ENCODE results near the gene CNKSR2. TPM values are rescaled to one million over a fixed set of nuclear protein-coding genes. Genes with fewer than 3 reads are reported as not detected.
A peak's percentile ranks its signal among the peaks of the same experiment; 100 is the strongest.

Gene CNKSR2
- 1 to 10 TPM; 1.1 to 3.6 (median 2.2) TPM for total RNA-seq

DNA sequence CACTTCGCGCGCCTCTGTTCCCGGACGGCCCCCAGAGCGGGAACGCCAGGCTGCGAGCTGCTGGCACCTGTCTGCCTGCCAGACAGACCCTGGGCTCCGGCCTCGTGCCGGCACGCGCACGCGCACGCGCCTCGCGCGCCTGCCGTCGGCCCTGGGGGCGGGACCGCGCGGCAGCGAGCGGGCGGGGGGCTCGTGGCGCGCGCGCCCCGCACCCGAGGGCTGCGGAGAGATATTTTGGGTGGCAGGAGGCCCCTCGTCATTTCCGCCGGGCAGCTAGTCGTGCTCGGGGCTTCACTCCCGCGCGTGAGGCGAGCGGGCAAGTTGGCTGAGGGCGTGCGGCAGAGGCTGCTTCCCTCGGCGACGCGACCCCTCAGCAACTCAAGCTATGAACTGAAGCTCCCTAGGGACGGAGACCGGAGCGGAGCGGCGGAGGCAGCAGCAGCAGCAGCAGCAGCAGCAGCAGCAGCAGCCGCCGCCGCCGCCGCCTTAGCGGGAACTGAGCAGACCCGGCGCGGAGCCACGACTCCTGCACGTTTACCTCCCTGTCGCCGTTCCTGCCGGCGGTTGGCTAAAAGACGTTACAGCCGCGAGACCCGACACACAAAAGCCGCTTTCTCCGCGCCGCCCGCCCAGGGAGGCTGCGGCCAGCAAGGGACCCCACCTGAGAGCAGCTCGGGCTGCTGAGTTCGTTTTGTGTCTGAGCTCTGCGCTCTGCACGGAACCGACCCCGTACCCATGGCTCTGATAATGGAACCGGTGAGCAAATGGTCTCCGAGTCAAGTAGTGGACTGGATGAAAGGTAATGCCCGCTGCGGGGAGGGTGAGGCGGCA, at the start of gene CNKSR2:
CNKSR2 (plus strand) TSS at position 256 of the 831 bp plus-strand sequence; CDS start at position 736, 480 bp downstream.
- H3K4me3 ChIP-seq (ENCODE audit: low read depth, poor library complexity, severe bottlenecking), result peak within 1 kb of the TSS; percentile 23
- no peak for TF ChIP-seq POLR2A (IDR thresholded peaks at IDR 0.05)
- TF ChIP-seq, protein P1, sequence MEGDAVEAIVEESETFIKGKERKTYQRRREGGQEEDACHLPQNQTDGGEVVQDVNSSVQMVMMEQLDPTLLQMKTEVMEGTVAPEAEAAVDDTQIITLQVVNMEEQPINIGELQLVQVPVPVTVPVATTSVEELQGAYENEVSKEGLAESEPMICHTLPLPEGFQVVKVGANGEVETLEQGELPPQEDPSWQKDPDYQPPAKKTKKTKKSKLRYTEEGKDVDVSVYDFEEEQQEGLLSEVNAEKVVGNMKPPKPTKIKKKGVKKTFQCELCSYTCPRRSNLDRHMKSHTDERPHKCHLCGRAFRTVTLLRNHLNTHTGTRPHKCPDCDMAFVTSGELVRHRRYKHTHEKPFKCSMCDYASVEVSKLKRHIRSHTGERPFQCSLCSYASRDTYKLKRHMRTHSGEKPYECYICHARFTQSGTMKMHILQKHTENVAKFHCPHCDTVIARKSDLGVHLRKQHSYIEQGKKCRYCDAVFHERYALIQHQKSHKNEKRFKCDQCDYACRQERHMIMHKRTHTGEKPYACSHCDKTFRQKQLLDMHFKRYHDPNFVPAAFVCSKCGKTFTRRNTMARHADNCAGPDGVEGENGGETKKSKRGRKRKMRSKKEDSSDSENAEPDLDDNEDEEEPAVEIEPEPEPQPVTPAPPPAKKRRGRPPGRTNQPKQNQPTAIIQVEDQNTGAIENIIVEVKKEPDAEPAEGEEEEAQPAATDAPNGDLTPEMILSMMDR (IDR thresholded peaks at IDR 0.05), result no peak
- no peak for DNase-seq (ENCODE audit: low spot score in 2 of 2)
- WGBS, 2 donors, result 0 to 58% methylated on average over 1 to 45 of the region's 94 CpGs
- intact Hi-C loops (cut with DNase I; ENCODE audit: low total_unique reads), result no loop called here

DNA sequence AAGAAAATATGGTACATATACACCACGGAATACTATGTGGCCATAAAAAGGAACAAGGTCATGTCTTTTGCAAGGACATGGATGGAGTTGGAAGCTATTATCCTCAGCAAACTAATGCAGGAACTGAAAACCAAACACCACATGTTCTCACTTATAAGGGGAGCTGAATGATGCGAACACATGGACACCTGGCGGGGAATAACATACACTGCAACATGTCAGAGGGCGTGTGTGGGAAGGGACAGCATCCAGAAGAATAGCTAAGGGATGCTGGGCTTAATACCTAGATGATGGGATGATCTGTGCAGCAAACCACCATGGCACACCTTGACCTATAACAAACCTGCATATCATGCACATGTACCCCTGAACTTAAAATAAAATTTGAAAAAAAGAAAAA, 19.5 kb upstream of the CNKSR2 start:
- intact Hi-C loops (cut with DNase I; ENCODE audit: low total_unique reads), result no loop called here
- no peak for DNase-seq (ENCODE audit: low spot score in 2 of 2)
- no peak overlapping the region for H3K4me3 ChIP-seq (ENCODE audit: low read depth, poor library complexity, severe bottlenecking)
- WGBS, 2 donors, result 65 to 83% methylated on average over 4 of the region's 4 CpGs
- TF ChIP-seq POLR2A (IDR thresholded peaks at IDR 0.05), result no peak

DNA sequence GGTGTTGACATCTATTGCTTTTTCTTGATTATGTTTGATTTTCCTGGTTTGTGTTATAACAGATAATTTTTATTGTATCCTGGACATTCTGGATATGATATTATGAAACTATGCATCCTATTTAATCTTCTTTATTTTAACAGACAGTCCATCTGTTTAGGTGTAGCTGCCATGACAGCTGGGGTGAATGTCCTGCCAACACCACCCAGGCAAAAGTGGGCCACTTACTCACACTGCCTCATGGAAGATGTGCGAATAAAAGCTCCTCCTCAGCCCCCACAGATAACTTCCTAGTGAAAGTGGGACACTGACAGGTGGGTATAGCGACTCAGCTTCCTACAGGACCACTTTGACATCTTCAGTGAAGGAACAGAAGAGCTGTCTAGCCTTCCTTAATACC, 18.4 kb upstream of the CNKSR2 start:
- no peak overlapping the region for H3K4me3 ChIP-seq (ENCODE audit: low read depth, poor library complexity, severe bottlenecking)
- intact Hi-C loops (cut with DNase I; ENCODE audit: low total_unique reads), result no loop called here
- no peak for DNase-seq (ENCODE audit: low spot score in 2 of 2)
- 50 to 100% methylated on average over 1 to 2 of the region's 2 CpGs for WGBS, 2 donors
- no peak for TF ChIP-seq POLR2A (IDR thresholded peaks at IDR 0.05)
- TF ChIP-seq, protein P1 (IDR thresholded peaks at IDR 0.05), result no peak

DNA sequence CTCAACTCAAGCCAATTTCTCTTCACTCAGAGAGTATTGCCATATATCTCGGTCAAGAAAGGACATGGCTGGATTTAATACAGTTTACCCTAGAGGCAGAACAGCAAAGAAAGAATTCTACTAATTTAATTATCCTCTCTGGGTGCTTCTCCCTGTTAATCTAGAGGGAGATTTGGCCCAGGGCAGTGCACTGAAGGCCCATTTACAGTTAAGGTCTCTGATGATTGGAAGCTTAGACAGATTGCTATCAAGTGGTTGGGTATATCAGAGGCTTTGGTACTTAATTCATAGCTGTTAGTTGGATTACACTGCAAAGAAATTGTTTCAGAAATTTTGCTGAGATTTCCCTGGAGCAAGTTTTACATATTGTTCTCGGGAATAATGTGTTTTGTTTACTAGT, 4.6 kb upstream of the CNKSR2 start:
- WGBS, 2 donors, result 59 to 79% methylated on average over 2 of the region's 2 CpGs
- no peak overlapping the region for H3K4me3 ChIP-seq (ENCODE audit: low read depth, poor library complexity, severe bottlenecking)
- TF ChIP-seq, protein P1 (IDR thresholded peaks at IDR 0.05), result no peak
- no peak for TF ChIP-seq POLR2A (IDR thresholded peaks at IDR 0.05)
- intact Hi-C loops (cut with DNase I; ENCODE audit: low total_unique reads), result no loop called here
- DNase-seq (ENCODE audit: low spot score in 2 of 2), result no peak

DNA sequence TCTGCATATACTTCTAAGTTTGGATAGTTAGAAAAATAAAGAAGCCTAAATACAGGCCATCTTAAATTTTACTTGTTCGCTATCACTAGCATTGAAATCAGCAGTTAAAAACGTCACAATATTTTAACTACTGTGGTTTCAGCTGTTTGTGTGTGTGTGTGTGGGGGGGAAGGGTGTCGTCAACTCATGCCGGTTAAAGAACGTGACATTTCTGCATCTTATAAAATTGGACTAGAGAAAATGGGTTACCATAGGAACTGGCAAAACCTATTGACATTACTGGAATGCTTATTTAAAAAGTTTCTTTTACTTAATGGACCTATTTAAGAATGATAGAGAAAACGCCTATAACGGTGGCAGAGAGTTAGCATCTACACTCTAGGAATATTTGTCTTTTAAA, 1.2 kb upstream of the CNKSR2 start:
- intact Hi-C loops (cut with DNase I; ENCODE audit: low total_unique reads), result no loop called here
- DNase-seq (ENCODE audit: low spot score in 2 of 2), result no peak
- no peak for TF ChIP-seq POLR2A (IDR thresholded peaks at IDR 0.05)
- TF ChIP-seq, protein P1 (IDR thresholded peaks at IDR 0.05), result no peak
- no peak overlapping the region for H3K4me3 ChIP-seq (ENCODE audit: low read depth, poor library complexity, severe bottlenecking)
- WGBS, 2 donors, result 42 to 64% methylated on average over 7 of the region's 7 CpGs

DNA sequence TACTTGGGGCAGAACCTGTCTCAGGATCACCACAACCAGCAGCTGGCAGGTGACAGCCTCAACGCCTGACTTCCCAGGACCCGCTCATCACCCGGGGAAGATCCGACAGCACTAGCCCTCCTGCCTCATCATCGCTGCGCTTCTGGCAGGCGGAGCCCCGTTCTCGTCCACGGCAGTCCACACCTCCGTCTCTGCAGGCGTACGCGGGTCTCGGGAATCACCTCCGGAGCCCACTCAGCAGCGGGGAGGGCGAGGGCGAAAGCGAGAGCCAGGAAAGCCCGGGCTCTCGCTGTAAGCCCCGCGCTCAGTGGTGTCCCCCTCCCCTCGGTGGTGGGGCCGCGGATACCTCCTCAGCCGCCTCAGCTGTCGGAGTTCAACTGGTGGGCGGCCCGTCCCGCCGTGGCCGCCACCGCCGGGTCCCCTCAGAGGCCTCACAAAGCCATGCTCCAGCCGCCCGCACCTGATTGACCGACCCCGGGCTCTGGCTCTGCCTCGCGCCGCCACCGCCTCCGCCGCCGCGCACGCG, 518 bp upstream of the CNKSR2 start:
- no peak for DNase-seq (ENCODE audit: low spot score in 2 of 2)
- intact Hi-C loops (cut with DNase I; ENCODE audit: low total_unique reads), result no loop called here
- WGBS, 2 donors, result 0 to 27% methylated on average over 1 to 32 of the region's 50 CpGs
- TF ChIP-seq, protein P1 (IDR thresholded peaks at IDR 0.05), result no peak
- TF ChIP-seq POLR2A (IDR thresholded peaks at IDR 0.05), result no peak
- peak overlapping the region; percentile 12 for H3K4me3 ChIP-seq (ENCODE audit: low read depth, poor library complexity, severe bottlenecking)

All from lower leg skin (tissue), 4 donors.